Ishikawa (cell line): Measurements from ENCODE around the gene KCNC1.

Source experiments
- CEBPB ChIP-seq: IDR thresholded peaks from 2 replicates; pipeline ENCODE4 v1.6.1; 2012
- CREB1 ChIP-seq: IDR thresholded peaks from 2 replicates; pipeline ENCODE4 v1.6.1; 2012; ENCODE audit warnings: low read depth
- EGR1 ChIP-seq: IDR thresholded peaks from 2 replicates; pipeline ENCODE4 v1.6.1; 2012
- EP300 ChIP-seq: IDR thresholded peaks from 2 replicates; pipeline ENCODE4 v1.6.1; 2012; ENCODE audit warnings: borderline replicate concordance
- FOXM1 ChIP-seq: IDR thresholded peaks from 2 replicates; pipeline ENCODE4 v1.6.1; 2012; ENCODE audit warnings: low read depth, borderline replicate concordance
- NFIC ChIP-seq: IDR thresholded peaks from 2 replicates; pipeline ENCODE4 v1.6.1; 2012
- RAD21 ChIP-seq: IDR thresholded peaks from 2 replicates; pipeline ENCODE4 v1.6.1; 2012; ENCODE audit warnings: low read depth
- TAF1 ChIP-seq: IDR thresholded peaks from 2 replicates; pipeline ENCODE4 v1.6.1; 2012; ENCODE audit warnings: low read depth, mild to moderate bottlenecking
- TCF12 ChIP-seq: IDR thresholded peaks from 2 replicates; pipeline ENCODE4 v1.6.1; 2012; ENCODE audit warnings: low read depth
- TEAD4 ChIP-seq: IDR thresholded peaks from 2 replicates; pipeline ENCODE4 v1.6.1; 2012
- YY1 ChIP-seq: IDR thresholded peaks from 2 replicates; pipeline ENCODE4 v1.6.1; 2012; ENCODE audit warnings: low read depth
- ZBTB7A ChIP-seq: IDR thresholded peaks from 2 replicates; pipeline ENCODE4 v1.6.1; 2012; ENCODE audit warnings: low read depth
- TF ChIP-seq, protein P1 (sequence below): IDR thresholded peaks from 2 replicates; pipeline ENCODE4 v1.6.1; 2012; ENCODE audit warnings: low read depth, mild to moderate bottlenecking
- TF ChIP-seq, protein P2 (sequence below): IDR thresholded peaks from 2 replicates; pipeline ENCODE4 v1.6.1; 2012
- TF ChIP-seq, protein P3 (sequence below): IDR thresholded peaks from 2 replicates; pipeline ENCODE4 v1.6.1; 2012

KCNC1 gene

DNA sequence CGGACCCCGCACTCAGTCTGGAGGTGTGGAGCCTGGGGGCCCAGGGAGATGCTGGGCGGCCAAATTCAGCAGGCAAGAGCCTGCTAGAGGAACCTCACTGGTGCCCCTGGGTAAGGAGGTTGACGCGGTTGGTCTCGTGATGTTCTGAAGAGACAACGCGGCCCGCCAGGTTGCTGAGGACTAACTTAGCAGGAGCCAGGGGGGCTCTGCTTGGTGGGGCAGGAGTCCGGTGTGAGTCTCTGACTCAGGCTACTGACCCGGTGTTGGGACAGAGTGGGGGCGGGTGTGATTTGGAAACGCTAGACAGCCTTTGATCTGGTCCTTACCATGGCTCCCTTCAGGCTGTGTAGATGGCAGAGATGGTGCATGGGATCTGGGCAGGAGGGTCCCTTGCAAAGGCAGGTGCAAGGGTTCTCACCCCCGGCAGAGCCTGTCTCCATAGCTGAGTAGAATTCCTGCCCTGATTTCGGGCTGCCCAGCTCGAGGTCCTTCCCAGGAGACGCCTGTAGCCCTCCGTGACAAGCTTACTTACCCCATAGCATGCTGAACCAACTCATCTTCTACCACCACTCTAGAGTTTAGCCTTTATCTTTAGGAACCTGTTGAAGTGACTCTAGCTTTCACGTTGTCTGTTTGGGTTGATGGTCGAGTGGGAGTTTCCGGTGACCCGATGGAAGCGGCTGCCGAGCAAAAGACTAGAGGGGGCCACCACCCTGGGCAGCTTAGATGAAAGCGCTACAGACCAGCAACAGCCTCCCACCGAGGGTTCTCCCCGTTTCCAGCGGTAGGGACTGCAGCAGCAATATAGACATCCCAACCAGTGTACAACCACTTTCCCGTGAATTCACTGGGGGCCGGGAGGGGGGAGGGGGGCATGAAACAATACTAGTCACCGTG lies 38.4 kb downstream of the KCNC1 start:
- TF ChIP-seq ZBTB7A (no peak), EP300 (no peak), TEAD4 (no peak), TCF12 (no peak), CREB1 (no peak), NFIC (no peak), CEBPB (no peak), RAD21 (no peak), TAF1 (no peak), FOXM1 (no peak), YY1 (no peak), EGR1 (no peak)
- TF ChIP-seq, protein P1, sequence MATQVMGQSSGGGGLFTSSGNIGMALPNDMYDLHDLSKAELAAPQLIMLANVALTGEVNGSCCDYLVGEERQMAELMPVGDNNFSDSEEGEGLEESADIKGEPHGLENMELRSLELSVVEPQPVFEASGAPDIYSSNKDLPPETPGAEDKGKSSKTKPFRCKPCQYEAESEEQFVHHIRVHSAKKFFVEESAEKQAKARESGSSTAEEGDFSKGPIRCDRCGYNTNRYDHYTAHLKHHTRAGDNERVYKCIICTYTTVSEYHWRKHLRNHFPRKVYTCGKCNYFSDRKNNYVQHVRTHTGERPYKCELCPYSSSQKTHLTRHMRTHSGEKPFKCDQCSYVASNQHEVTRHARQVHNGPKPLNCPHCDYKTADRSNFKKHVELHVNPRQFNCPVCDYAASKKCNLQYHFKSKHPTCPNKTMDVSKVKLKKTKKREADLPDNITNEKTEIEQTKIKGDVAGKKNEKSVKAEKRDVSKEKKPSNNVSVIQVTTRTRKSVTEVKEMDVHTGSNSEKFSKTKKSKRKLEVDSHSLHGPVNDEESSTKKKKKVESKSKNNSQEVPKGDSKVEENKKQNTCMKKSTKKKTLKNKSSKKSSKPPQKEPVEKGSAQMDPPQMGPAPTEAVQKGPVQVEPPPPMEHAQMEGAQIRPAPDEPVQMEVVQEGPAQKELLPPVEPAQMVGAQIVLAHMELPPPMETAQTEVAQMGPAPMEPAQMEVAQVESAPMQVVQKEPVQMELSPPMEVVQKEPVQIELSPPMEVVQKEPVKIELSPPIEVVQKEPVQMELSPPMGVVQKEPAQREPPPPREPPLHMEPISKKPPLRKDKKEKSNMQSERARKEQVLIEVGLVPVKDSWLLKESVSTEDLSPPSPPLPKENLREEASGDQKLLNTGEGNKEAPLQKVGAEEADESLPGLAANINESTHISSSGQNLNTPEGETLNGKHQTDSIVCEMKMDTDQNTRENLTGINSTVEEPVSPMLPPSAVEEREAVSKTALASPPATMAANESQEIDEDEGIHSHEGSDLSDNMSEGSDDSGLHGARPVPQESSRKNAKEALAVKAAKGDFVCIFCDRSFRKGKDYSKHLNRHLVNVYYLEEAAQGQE, result no peak
- TF ChIP-seq, protein P2, sequence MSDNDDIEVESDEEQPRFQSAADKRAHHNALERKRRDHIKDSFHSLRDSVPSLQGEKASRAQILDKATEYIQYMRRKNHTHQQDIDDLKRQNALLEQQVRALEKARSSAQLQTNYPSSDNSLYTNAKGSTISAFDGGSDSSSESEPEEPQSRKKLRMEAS, result no peak
- TF ChIP-seq, protein P3, sequence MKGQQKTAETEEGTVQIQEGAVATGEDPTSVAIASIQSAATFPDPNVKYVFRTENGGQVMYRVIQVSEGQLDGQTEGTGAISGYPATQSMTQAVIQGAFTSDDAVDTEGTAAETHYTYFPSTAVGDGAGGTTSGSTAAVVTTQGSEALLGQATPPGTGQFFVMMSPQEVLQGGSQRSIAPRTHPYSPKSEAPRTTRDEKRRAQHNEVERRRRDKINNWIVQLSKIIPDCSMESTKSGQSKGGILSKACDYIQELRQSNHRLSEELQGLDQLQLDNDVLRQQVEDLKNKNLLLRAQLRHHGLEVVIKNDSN, result no peak

DNA sequence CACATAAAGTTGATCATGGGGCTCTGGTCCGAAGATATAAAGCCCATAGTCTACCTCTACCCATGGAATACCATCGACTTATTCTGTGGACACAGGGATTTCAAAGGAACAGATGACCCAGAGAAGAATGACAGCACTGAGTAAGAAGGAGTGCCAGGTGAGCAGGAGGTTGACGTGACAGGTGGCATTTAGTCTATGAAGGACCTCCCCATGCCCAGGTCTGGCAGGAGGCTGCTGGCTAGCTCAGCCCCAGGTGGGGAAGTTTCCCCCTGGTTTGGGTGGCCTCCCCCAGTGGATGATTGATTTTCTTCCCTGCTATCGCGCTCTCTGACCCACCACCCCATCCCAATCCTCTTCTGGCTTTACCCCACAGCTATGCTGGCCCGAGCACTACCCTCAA lies 39.1 kb downstream of the KCNC1 start:
- no peak for TF ChIP-seq EP300
- TF ChIP-seq YY1, result no peak
- TF ChIP-seq, protein P1, result no peak
- no peak for TF ChIP-seq TCF12
- TF ChIP-seq TAF1, result no peak
- TF ChIP-seq CEBPB, result no peak
- no peak for TF ChIP-seq RAD21
- TF ChIP-seq, protein P3, result no peak
- no peak for TF ChIP-seq ZBTB7A
- no peak for TF ChIP-seq EGR1
- no peak for TF ChIP-seq TEAD4
- TF ChIP-seq FOXM1, result no peak

DNA sequence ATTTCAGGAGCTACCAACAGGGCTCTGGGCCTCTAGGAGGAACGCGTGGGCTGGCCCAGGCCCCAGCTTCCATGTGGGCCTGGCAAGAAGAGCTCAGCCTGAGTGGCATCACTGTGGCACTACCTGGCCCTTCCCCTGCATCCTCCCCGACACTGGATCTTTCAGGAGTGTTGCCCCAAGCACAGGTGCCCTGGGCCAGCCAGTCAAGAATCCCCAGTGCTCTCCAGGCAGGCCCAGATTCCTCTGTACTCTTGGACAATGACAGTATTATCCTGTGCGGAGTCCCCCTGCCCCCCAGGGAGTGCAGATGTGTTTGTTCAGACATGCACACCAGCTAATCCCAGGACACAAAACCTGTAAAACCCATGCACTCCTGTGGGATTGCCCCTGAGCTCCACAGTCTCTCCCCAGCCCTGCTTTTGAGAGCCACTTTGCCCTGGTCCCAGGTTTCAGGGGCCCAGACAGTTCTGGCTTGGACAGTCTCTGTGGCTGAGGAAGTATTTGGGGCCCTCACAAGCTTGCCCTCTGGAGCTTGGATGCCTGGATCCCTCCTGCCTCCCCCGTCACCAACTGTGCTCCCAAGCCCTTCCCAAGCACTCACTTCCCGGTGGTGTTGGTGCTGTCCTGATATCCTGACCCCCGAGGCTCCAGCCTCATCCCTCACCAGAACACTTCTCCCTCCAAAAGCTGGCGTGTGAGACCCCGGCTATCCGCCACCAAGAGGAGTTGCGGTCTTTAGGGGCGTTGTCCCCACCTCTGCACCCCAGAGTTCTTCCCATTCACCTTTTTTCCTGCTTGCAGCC lies 39.9 kb downstream of the KCNC1 start:
- TF ChIP-seq FOXM1 (no peak), RAD21 (no peak), EP300 (no peak), ZBTB7A (no peak), TEAD4 (no peak), TAF1 (no peak), EGR1 (no peak), CEBPB (no peak), NFIC (no peak), CREB1 (no peak), TCF12 (no peak), YY1 (no peak)
- TF ChIP-seq, protein P3, result no peak
- TF ChIP-seq, protein P2, result no peak
- TF ChIP-seq, protein P1, result no peak
